GM12878 (cell line): ENCODE results near the gene UBE2M. TPM values are rescaled to one million over a fixed set of nuclear protein-coding genes. Genes with fewer than 3 reads are reported as not detected.

Experiments
- BCL3 ChIP-seq: IDR thresholded peaks from 2 replicates; pipeline ENCODE4 v1.6.1; 2011; ENCODE audit warnings: borderline replicate concordance, low read depth, mild to moderate bottlenecking, moderate library complexity, low read length; ENCODE audit not compliant: insufficient read depth, poor library complexity, severe bottlenecking
- BHLHE40 ChIP-seq, 2 experiments: fragments of 450-650 bp in 1 of 2; IDR thresholded peaks; 2 replicates each; pipeline ENCODE4 v1.6.1; 2011 to 2017; ENCODE audit warnings: low read depth in 2 of 2, borderline replicate concordance in 1 of 2, improper control_type of control experiment in 1 of 2, low read length in 1 of 2, mild to moderate bottlenecking in 1 of 2
- BRCA1 ChIP-seq: IDR thresholded peaks from 2 replicates; pipeline ENCODE4 v1.6.1; 2011; ENCODE audit warnings: low read depth, low read length, improper control_type of control experiment
- CBX3 ChIP-seq: fragments of 200-600 bp; sonication (generic); IDR thresholded peaks from 2 replicates; pipeline ENCODE4 v1.6.1; 2016; ENCODE audit warnings: low read depth, borderline replicate concordance
- CEBPB ChIP-seq, 2 experiments: fragments of 150-350 bp in 1 of 2; IDR thresholded peaks; 2 replicates each; pipeline ENCODE4 v1.6.1; 2012 to 2014; ENCODE audit warnings: low read depth in 2 of 2, low read length in 2 of 2, borderline replicate concordance in 1 of 2, inconsistent platforms in 1 of 2
- CTCF ChIP-seq, 3 experiments: IDR thresholded peaks in 2 of 3; conservative IDR thresholded peaks in 1 of 3; 2 replicates each; pipeline ENCODE4 v1.5.1; 2011; ENCODE audit warnings: low read depth in 3 of 3, low read length in 3 of 3, mild to moderate bottlenecking in 3 of 3, control low read depth in 2 of 3, moderate library complexity in 2 of 3, inconsistent platforms in 1 of 3, mixed read lengths in 1 of 3; ENCODE audit not compliant: control insufficient read depth in 2 of 3, insufficient read depth in 1 of 3; ENCODE audit errors: extremely low read depth in 1 of 3
- EED ChIP-seq: sonication (generic); IDR thresholded peaks from 2 replicates; pipeline ENCODE4 v1.6.1; 2016; ENCODE audit warnings: antibody characterized with exemption, low read depth
- FOXK2 ChIP-seq: fragments of 450-650 bp; IDR thresholded peaks from 2 replicates; pipeline ENCODE4 v1.6.1; 2017; ENCODE audit warnings: mild to moderate bottlenecking, moderate library complexity
- HDAC6 ChIP-seq: fragments of 200-600 bp; sonication (generic); IDR thresholded peaks from one replicate; pipeline ENCODE4 v1.8.0; 2017; ENCODE audit warnings: antibody characterized with exemption; ENCODE audit not compliant: unreplicated experiment
- HDGF ChIP-seq: fragments of 450-650 bp; IDR thresholded peaks from 2 replicates; pipeline ENCODE4 v1.6.1; 2016; ENCODE audit warnings: antibody characterized with exemption
- POLR2A ChIP-seq: IDR thresholded peaks from 2 replicates; pipeline ENCODE4 v1.6.1; 2011; ENCODE audit warnings: low read depth, mild to moderate bottlenecking, low read length
- SREBF2 ChIP-seq: IDR thresholded peaks from 2 replicates; pipeline ENCODE4 v1.6.1; 2012; ENCODE audit warnings: mild to moderate bottlenecking, low read length
- TARDBP ChIP-seq: IDR thresholded peaks from 2 replicates; pipeline ENCODE4 v1.6.1; 2016; ENCODE audit warnings: borderline replicate concordance
- WRNIP1 ChIP-seq: IDR thresholded peaks from 2 replicates; pipeline ENCODE4 v1.6.1; 2011; ENCODE audit warnings: low read depth, low read length, improper control_type of control experiment, borderline replicate concordance
- ZNF24 ChIP-seq: fragments of 450-650 bp; IDR thresholded peaks from 2 replicates; pipeline ENCODE4 v1.6.1; 2017; ENCODE audit warnings: antibody characterized with exemption, mild to moderate bottlenecking
- polyA plus RNA-seq, 11 experiments: library from polyadenylated mRNA; depleted of rRNA in 4 of 11; unstranded in 6 of 11; stranded (reverse) in 5 of 11; fragments of >200 nt; fragmentation: Nextera tagmentation in 4 of 11; fragmentation: Illumina TruSeq in 1 of 11; extraction: Ambion mirVana in 4 of 11; extraction: Trizol in 1 of 11; gene quantifications; 1 replicate in 1 of 11; 2 replicates in 10 of 11; pipeline versions ENCODE4 v1.2.1 to v1.2.3, GENCODE V29; 2011 to 2016; ENCODE audit warnings: inconsistent platforms in 2 of 11, missing spikeins in 2 of 11, low read depth in 1 of 11
- total RNA-seq, 4 experiments: library from RNA; depleted of rRNA in 3 of 4; stranded (reverse); fragments of >200 nt in 3 of 4; fragmentation: Illumina TruSeq in 1 of 4; extraction: Trizol in 1 of 4; gene quantifications; 2 replicates each; pipeline versions ENCODE4 v1.2.1 to v1.2.3, GENCODE V29; 2013 to 2021
- TF ChIP-seq, protein P1 (sequence below): fragments of 450-650 bp; formaldehyde crosslinking; IDR thresholded peaks from 2 replicates; pipeline ENCODE4 v1.4.0; 2022; ENCODE audit warnings: mild to moderate bottlenecking, moderate library complexity
- TF ChIP-seq, protein P2 (sequence below): IDR thresholded peaks from 2 replicates; pipeline ENCODE4 v1.6.1; 2012; ENCODE audit warnings: improper control_type of control experiment, low read depth, low read length; ENCODE audit not compliant: insufficient replicate concordance

Gene UBE2M
- total and polyA plus RNA-seq, 10 of the 15 experiments (the other 5 are each of a cell fraction or from before 2014, with no cell fraction given) = 1.4 to 105 (median 73.9) TPM

DNA sequence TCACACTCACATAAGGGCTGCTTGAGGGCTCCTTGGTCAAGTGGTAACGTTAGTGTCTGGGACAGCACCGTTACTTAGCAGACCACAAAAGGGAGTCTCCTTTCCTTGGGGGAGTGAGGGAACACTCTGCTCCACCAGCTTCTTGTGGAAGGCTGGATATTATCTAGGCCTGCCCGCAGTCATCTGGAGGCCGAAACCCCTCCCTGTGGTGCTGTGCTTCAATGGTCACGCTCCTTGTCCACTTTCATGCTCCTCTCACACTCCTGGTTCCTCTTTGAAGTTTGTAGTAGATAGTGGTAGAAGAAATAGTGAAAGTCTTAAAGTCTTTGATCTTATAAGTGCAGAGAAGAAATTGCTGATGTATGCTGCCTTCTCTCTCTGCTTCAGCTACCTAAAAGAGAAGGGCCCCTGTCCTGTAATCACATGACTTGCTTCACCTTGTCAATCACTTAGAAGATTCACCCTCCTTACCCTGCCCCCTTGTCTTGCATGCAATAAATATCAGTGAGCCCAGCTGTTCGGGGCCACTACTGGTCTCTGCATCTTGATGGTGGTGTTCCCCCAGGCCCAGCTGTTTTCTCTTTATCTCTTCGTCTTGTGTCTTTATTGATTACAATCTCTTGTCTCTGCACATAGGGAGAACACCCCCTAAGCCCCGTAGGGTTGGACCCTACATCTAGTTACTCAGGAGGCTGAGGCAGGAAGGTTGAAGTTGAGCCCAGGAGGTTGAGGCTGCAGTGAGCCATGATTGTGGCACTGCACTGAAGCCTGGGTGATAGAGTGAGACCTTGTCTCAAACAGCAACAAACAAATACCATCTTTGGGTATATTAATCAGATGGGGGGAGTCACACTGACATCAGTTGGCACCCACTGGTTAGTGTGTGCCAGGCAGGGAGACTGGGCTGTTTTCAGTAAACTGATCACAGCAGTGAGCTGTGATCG lies 26.4 kb upstream of the UBE2M start (continued):
- TF ChIP-seq FOXK2 (no peak), BHLHE40 (IDR thresholded peaks at IDR 0.05; ENCODE audit: borderline replicate concordance in 1 of 2, low read depth in 2 of 2, low read length in 1 of 2) (peak in 1 of 2 experiments; percentile 33; a peak in 1 of 4 replicates), WRNIP1 (no peak), SREBF2 (no peak), EED (no peak), CTCF (IDR thresholded peaks at IDR 0.05 in 2 of 3, conservative IDR thresholded peaks at IDR 0.05 in 1 of 3; ENCODE audit: control insufficient read depth in 2 of 3, extremely low read depth in 1 of 3, insufficient read depth in 1 of 3, low read depth in 3 of 3, low read length in 3 of 3) (no peak), CBX3 (no peak), CEBPB (IDR thresholded peaks at IDR 0.05; ENCODE audit: borderline replicate concordance in 1 of 2, low read depth in 2 of 2, low read length in 2 of 2) (no peak), HDAC6 (no peak), HDGF (no peak), BRCA1 (no peak), BCL3 (no peak), POLR2A (no peak), TARDBP (no peak), ZNF24 (no peak)
- TF ChIP-seq, protein P1, sequence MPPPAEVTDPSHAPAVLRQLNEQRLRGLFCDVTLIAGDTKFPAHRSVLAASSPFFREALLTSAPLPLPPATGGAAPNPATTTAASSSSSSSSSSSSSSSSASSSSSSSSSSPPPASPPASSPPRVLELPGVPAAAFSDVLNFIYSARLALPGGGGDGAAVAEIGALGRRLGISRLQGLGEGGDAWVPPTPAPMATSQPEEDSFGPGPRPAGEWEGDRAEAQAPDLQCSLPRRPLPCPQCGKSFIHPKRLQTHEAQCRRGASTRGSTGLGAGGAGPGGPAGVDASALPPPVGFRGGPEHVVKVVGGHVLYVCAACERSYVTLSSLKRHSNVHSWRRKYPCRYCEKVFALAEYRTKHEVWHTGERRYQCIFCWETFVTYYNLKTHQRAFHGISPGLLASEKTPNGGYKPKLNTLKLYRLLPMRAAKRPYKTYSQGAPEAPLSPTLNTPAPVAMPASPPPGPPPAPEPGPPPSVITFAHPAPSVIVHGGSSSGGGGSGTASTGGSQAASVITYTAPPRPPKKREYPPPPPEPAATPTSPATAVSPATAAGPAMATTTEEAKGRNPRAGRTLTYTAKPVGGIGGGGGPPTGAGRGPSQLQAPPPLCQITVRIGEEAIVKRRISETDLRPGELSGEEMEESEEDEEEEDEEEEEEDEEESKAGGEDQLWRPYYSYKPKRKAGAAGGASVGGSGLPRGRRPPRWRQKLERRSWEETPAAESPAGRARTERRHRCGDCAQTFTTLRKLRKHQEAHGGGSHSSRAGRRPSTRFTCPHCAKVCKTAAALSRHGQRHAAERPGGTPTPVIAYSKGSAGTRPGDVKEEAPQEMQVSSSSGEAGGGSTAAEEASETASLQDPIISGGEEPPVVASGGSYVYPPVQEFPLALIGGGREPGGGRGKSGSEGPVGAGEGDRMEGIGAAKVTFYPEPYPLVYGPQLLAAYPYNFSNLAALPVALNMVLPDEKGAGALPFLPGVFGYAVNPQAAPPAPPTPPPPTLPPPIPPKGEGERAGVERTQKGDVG (CRISPR knock-in tag) = no peak
- TF ChIP-seq, protein P2, sequence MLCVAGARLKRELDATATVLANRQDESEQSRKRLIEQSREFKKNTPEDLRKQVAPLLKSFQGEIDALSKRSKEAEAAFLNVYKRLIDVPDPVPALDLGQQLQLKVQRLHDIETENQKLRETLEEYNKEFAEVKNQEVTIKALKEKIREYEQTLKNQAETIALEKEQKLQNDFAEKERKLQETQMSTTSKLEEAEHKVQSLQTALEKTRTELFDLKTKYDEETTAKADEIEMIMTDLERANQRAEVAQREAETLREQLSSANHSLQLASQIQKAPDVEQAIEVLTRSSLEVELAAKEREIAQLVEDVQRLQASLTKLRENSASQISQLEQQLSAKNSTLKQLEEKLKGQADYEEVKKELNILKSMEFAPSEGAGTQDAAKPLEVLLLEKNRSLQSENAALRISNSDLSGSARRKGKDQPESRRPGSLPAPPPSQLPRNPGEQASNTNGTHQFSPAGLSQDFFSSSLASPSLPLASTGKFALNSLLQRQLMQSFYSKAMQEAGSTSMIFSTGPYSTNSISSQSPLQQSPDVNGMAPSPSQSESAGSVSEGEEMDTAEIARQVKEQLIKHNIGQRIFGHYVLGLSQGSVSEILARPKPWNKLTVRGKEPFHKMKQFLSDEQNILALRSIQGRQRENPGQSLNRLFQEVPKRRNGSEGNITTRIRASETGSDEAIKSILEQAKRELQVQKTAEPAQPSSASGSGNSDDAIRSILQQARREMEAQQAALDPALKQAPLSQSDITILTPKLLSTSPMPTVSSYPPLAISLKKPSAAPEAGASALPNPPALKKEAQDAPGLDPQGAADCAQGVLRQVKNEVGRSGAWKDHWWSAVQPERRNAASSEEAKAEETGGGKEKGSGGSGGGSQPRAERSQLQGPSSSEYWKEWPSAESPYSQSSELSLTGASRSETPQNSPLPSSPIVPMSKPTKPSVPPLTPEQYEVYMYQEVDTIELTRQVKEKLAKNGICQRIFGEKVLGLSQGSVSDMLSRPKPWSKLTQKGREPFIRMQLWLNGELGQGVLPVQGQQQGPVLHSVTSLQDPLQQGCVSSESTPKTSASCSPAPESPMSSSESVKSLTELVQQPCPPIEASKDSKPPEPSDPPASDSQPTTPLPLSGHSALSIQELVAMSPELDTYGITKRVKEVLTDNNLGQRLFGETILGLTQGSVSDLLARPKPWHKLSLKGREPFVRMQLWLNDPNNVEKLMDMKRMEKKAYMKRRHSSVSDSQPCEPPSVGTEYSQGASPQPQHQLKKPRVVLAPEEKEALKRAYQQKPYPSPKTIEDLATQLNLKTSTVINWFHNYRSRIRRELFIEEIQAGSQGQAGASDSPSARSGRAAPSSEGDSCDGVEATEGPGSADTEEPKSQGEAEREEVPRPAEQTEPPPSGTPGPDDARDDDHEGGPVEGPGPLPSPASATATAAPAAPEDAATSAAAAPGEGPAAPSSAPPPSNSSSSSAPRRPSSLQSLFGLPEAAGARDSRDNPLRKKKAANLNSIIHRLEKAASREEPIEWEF = no peak
